Measurements from ENCODE around the gene KIF26B.

The KIF26B gene

DNA sequence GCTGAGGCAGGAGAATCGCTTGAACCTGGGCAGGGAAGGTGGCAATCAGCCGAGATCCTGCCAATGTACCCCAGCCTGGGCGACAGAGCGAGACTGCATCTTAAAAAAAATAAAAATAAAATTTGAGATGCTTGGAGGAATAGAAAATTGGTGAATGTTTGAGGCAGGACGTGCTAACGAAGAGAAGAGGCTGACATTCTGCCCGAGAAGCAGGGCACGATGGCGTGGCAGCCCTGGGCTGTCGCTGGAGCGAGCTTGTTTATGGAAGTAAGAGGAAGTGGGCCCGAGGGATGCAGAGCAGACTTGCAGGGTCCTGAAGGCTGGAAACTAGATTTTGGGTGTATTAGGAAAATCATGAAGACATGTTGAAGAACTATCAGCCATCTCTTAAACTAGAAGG is 92.6 kb downstream of the KIF26B start:
- DNase-seq = no peak
- H3K4me3 ChIP-seq (ENCODE audit: low read depth, low read length) = no peak overlapping the region
- H3K9me3 ChIP-seq (ENCODE audit: severe bottlenecking) = peaks cover under 1% of the 10 kb centered on the region
- TF ChIP-seq, protein P1, sequence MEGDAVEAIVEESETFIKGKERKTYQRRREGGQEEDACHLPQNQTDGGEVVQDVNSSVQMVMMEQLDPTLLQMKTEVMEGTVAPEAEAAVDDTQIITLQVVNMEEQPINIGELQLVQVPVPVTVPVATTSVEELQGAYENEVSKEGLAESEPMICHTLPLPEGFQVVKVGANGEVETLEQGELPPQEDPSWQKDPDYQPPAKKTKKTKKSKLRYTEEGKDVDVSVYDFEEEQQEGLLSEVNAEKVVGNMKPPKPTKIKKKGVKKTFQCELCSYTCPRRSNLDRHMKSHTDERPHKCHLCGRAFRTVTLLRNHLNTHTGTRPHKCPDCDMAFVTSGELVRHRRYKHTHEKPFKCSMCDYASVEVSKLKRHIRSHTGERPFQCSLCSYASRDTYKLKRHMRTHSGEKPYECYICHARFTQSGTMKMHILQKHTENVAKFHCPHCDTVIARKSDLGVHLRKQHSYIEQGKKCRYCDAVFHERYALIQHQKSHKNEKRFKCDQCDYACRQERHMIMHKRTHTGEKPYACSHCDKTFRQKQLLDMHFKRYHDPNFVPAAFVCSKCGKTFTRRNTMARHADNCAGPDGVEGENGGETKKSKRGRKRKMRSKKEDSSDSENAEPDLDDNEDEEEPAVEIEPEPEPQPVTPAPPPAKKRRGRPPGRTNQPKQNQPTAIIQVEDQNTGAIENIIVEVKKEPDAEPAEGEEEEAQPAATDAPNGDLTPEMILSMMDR (IDR thresholded peaks at IDR 0.05; ENCODE audit: low read depth, low read length) = no peak
- no peaks in the 10 kb centered on the region for H3K36me3 ChIP-seq
- no peaks in the 10 kb centered on the region for H3K27me3 ChIP-seq (ENCODE audit: insufficient read depth, low read depth, severe bottlenecking)
- H3K27ac ChIP-seq = no peak overlapping the region

DNA sequence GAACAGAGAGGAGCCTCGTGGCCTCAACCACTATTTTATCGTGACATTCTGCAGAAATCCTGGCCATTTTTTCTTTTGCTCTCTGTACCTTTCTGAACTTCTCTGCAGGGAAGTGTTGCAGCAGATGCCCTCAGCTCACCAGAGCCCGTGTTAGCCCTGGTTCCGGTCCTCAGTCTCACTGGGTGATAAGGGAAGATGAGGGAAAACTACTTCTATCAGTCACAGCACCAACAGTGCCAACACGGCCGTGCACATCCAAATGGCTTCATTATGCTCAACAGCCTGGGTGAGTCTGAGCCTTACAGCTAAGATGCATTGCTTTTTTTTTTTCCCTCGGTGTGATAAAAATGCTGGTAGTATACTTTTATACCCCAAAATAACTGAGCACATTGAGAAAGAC is 93.0 kb downstream of the KIF26B start:
- H3K27me3 ChIP-seq (ENCODE audit: insufficient read depth, low read depth, severe bottlenecking) = no peaks in the 10 kb centered on the region
- DNase-seq = no peak
- H3K4me3 ChIP-seq (ENCODE audit: low read depth, low read length) = no peak overlapping the region
- no peaks in the 10 kb centered on the region for H3K36me3 ChIP-seq
- no peak overlapping the region for H3K27ac ChIP-seq
- TF ChIP-seq, protein P1 (IDR thresholded peaks at IDR 0.05; ENCODE audit: low read depth, low read length) = no peak
- peaks cover 4% of the 10 kb centered on the region for H3K9me3 ChIP-seq (ENCODE audit: severe bottlenecking)

DNA sequence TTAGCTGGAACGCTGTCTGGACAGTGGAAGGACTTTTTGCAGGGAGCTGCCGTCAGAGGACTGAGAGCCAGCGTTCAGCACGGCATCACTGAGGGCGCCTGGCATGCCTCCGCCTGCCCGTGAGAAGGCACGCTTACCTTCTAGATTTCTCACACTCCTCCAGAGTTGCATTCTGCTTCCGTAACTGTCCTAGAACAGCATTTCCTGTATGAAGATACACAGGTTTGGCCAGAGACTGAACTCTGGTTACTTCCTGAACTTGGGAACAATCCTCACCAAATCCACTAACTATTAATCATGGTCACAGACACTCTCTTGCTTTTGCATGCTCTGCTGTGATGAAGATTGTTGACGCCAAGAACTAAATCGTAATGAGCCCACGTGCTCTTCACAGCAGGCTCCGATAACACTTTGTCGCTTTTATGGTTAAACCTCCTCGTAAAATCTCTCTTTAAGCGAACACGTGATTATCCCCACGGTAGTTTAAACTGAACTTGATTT is 93.5 kb downstream of the KIF26B start:
- TF ChIP-seq, protein P1 (IDR thresholded peaks at IDR 0.05; ENCODE audit: low read depth, low read length) = no peak
- no peak for DNase-seq
- H3K27me3 ChIP-seq (ENCODE audit: insufficient read depth, low read depth, severe bottlenecking) = no peaks in the 10 kb centered on the region
- no peaks in the 10 kb centered on the region for H3K36me3 ChIP-seq
- H3K9me3 ChIP-seq (ENCODE audit: severe bottlenecking) = peaks cover 4% of the 10 kb centered on the region
- H3K27ac ChIP-seq = no peak overlapping the region
- H3K4me3 ChIP-seq (ENCODE audit: low read depth, low read length) = no peak overlapping the region

DNA sequence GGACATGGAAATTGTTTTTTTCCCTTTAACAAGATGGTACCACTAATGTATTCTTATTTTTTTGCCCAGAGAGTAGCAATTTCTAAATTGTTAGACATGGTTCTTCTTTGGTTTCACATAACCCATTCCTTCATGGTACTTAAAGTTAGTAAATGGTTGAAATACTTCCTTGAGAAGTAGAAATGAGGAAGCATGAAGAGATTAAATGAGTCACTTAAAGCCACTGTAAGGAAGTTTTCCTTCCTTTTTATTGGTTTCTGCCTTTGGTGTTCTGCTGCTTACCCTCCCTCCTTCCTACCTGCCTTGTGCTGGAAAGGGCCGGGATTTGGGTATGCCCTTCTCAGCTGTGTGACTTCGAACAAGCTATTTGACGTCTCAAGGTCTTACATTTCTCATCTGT is 101.0 kb downstream of the KIF26B start:
- H3K27ac ChIP-seq = no peak overlapping the region
- DNase-seq = no peak
- H3K36me3 ChIP-seq = no peaks in the 10 kb centered on the region
- peaks cover 4% of the 10 kb centered on the region for H3K9me3 ChIP-seq (ENCODE audit: severe bottlenecking)
- no peak overlapping the region for H3K4me3 ChIP-seq (ENCODE audit: low read depth, low read length)
- TF ChIP-seq, protein P1 (IDR thresholded peaks at IDR 0.05; ENCODE audit: low read depth, low read length) = no peak
- no peaks in the 10 kb centered on the region for H3K27me3 ChIP-seq (ENCODE audit: insufficient read depth, low read depth, severe bottlenecking)

DNA sequence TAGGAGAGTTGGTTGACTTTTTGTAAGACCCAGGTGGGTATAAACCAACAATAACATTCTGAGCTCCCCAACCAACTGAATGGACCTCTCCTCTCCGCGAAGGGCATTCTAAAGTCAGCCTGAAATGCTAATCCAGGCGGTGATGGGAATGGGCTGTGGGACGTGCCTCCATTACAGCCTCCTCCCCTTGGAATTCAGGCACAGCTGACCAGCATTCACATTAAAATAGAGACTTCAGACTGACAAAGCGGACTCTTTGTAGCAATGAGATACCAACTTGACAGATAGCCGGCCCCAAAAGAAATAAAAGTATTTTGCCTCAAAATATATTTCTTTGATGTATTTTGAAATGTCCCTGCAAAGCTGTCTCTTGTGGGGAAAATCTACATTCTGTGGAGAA is 101.7 kb downstream of the KIF26B start:
- Histone ChIP-seq H3K9me3 (ENCODE audit: severe bottlenecking) (peaks cover 4% of the 10 kb centered on the region), H3K36me3 (no peaks in the 10 kb centered on the region), H3K4me3 (ENCODE audit: low read depth, low read length) (no peak overlapping the region), H3K27ac (no peak overlapping the region), H3K27me3 (ENCODE audit: insufficient read depth, low read depth, severe bottlenecking) (no peaks in the 10 kb centered on the region)
- DNase-seq = no peak
- TF ChIP-seq, protein P1 (IDR thresholded peaks at IDR 0.05; ENCODE audit: low read depth, low read length) = no peak

DNA sequence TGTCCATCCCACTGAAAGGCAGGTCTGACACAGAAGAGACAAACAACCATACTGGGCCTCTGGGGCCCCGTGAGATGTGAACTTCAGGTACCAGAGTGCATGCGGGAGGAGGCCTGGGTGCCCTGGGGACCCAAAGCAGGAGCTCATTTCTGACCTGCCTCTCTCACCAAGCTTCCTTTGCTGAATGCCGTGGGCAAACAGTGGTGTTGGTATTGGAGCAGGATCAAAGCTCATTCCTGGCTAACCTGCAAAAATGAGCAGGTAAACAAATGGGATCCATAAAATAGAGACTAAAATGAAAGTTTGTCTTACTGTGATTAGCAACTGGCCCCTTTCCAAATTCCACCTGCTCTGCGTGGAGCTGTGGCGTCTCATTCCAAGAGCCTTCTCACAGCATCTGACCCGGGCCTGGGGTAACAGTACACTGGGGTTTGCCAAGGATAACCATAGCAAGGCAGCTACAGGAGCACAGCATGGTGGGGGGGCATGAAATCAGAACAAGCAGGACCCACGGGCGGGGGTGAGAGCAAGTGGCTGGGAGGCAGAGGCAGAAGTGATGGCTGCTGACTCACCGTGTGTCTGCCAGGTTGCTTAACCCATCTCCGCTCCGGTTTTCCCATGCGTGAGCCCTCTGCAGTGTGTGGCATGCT is 103.6 kb downstream of the KIF26B start:
- H3K27ac ChIP-seq = no peak overlapping the region
- H3K9me3 ChIP-seq (ENCODE audit: severe bottlenecking) = no peaks in the 10 kb centered on the region
- DNase-seq = no peak
- H3K36me3 ChIP-seq = no peaks in the 10 kb centered on the region
- no peak overlapping the region for H3K4me3 ChIP-seq (ENCODE audit: low read depth, low read length)
- H3K27me3 ChIP-seq (ENCODE audit: insufficient read depth, low read depth, severe bottlenecking) = no peaks in the 10 kb centered on the region
- TF ChIP-seq, protein P1 (IDR thresholded peaks at IDR 0.05; ENCODE audit: low read depth, low read length) = no peak

Data from WERI-Rb-1 (cell line).